HG02885 (cell line): Measurements from ENCODE around the gene NUDT3.

Source experiments
- ATAC-seq: cut with Tn5 transposase; IDR thresholded peaks from one replicate; pipeline ENCODE4 v1.9.1; 2021; ENCODE audit warnings: mild to moderate bottlenecking; ENCODE audit not compliant: unreplicated experiment, poor library complexity

The NUDT3 gene

GRCh38 chr6:34243131-34243771, 149.2 kb downstream of the NUDT3 start:
- ATAC-seq = no peak

GRCh38 chr6:34242252-34243130, 150.0 kb downstream of the NUDT3 start:
- no peak for ATAC-seq

GRCh38 chr6:34241351-34242215, 150.9 kb downstream of the NUDT3 start:
- no peak for ATAC-seq

- no peak for ATAC-seq
Measured at GRCh38 chr6:34240329-34241248, 151.9 kb downstream of the NUDT3 start.

GRCh38 chr6:34239893-34240292, 152.6 kb downstream of the NUDT3 start:
- no peak for ATAC-seq

- no peak for ATAC-seq
Measured at GRCh38 chr6:34239500-34239825, 153.0 kb downstream of the NUDT3 start.

- ATAC-seq = no peak
Measured at GRCh38 chr6:34238585-34239499, 153.6 kb downstream of the NUDT3 start.

- ATAC-seq = peak; percentile 16
Measured at GRCh38 chr6:34237722-34238584, 154.5 kb downstream of the NUDT3 start.

GRCh38 chr6:34237316-34237721, 155.2 kb downstream of the NUDT3 start:
- peak; percentile 20 for ATAC-seq

GRCh38 chr6:34236443-34237315, 155.8 kb downstream of the NUDT3 start, which contains the start of gene HMGA1:
Gene HMGA1, plus strand, starts transcription at chr6:34236873. Its CDS starts 3,908 bp downstream, at chr6:34240781.
- ATAC-seq = peak; percentile 71

GRCh38 chr6:34236131-34236442, 156.4 kb downstream of the NUDT3 start:
- no peak for ATAC-seq

GRCh38 chr6:34235307-34236130, 156.9 kb downstream of the NUDT3 start:
- ATAC-seq = no peak

GRCh38 chr6:34234667-34235306, 157.7 kb downstream of the NUDT3 start:
- ATAC-seq = no peak

- no peak for ATAC-seq
Measured at GRCh38 chr6:34233867-34234266, 158.6 kb downstream of the NUDT3 start.

GRCh38 chr6:34232901-34233300, 159.6 kb downstream of the NUDT3 start:
- no peak for ATAC-seq
